Fibroblast of the aortic adventitia (primary cell): ENCODE results near the gene EXOC2. TPM values are rescaled to one million over a fixed set of nuclear protein-coding genes. Genes with fewer than 3 reads are reported as not detected.

ENCODE experiments used
- total RNA-seq: library from RNA; depleted of rRNA; stranded (reverse); fragments of >200 nt; gene quantifications from 2 replicates; pipeline ENCODE4 v1.2.3, GENCODE V29; 2012; ENCODE audit warnings: low replicate concordance

The EXOC2 gene
- total RNA-seq, 1 donor, result 27.9 TPM

Other genes with a start within 250 kb of the EXOC2 start
- gene HUS1B, start 36.0 kb downstream of the EXOC2 start, total RNA-seq, result 0.45 and 0.65 TPM in 2 replicates